Measurements from ENCODE around the gene CBFA2T3. TPM values are rescaled to one million over a fixed set of nuclear protein-coding genes. Genes with fewer than 3 reads are reported as not detected.
A peak's percentile ranks its signal among the peaks of the same experiment; 100 is the strongest.

Gene CBFA2T3
- total RNA-seq, 1 donor from 2014 or later, result 2.4 TPM

GRCh38 chr16:88915639-88916327, 61.2 kb downstream of the CBFA2T3 start:
- Mint-ChIP-seq H3K36me3 (ENCODE audit: low read depth, unreplicated experiment) (no peaks in the 10 kb centered on the region), H3K4me1 (ENCODE audit: low read depth, unreplicated experiment) (peaks cover 4% of the 10 kb centered on the region), H3K9me3 (ENCODE audit: unreplicated experiment) (peaks cover 5% of the 10 kb centered on the region), H3K4me3 (ENCODE audit: unreplicated experiment) (no peak overlapping the region), H3K27me3 (ENCODE audit: low read depth, unreplicated experiment) (peaks cover 27% of the 10 kb centered on the region), H3K27ac (ENCODE audit: unreplicated experiment) (no peak overlapping the region)
- FAIRE-seq (no peak), DNase-seq (ENCODE audit: low read depth) (no peak)
- Histone ChIP-seq H3K27me3 (ENCODE audit: insufficient read depth, low read length) (no peaks in the 10 kb centered on the region), H3K9me3 (ENCODE audit: insufficient read depth, low read depth, low read length) (no peaks in the 10 kb centered on the region), H4K20me1 (ENCODE audit: insufficient read depth, low read length) (no peaks in the 10 kb centered on the region), H3K36me3 (ENCODE audit: insufficient read depth, low read length) (no peaks in the 10 kb centered on the region), H3K27ac (ENCODE audit: low read depth, low read length) (no peak overlapping the region), H2AFZ (ENCODE audit: low read depth, low read length) (no peak overlapping the region), H3K4me2 (ENCODE audit: low read length) (no peak overlapping the region), H3K9ac (ENCODE audit: low read length) (no peak overlapping the region), H3K4me3 (ENCODE audit: insufficient read depth, low read depth, low read length) (no peak overlapping the region), H3K79me2 (ENCODE audit: insufficient read depth, low read length) (no peaks in the 10 kb centered on the region), H3K4me1 (ENCODE audit: insufficient read depth, low read length) (peaks cover 5% of the 10 kb centered on the region)
- TF ChIP-seq EZH2 (IDR thresholded peaks at IDR 0.05; ENCODE audit: insufficient read depth, low read length) (no peak), CTCF (IDR thresholded peaks at IDR 0.05; ENCODE audit: insufficient read depth, low read depth, low read length) (no peak)

GRCh38 chr16:88914750-88915368, 62.1 kb downstream of the CBFA2T3 start:
- H3K27me3 ChIP-seq (ENCODE audit: insufficient read depth, low read length), result no peaks in the 10 kb centered on the region
- no peaks in the 10 kb centered on the region for H4K20me1 ChIP-seq (ENCODE audit: insufficient read depth, low read length)
- peaks cover 3% of the 10 kb centered on the region for H3K4me1 ChIP-seq (ENCODE audit: insufficient read depth, low read length)
- Mint-ChIP-seq H3K27me3 (ENCODE audit: low read depth, unreplicated experiment) (peaks cover 33% of the 10 kb centered on the region), H3K27ac (ENCODE audit: unreplicated experiment) (no peak overlapping the region), H3K4me3 (ENCODE audit: unreplicated experiment) (no peak overlapping the region), H3K9me3 (ENCODE audit: unreplicated experiment) (peaks cover 5% of the 10 kb centered on the region), H3K36me3 (ENCODE audit: low read depth, unreplicated experiment) (no peaks in the 10 kb centered on the region), H3K4me1 (ENCODE audit: low read depth, unreplicated experiment) (peaks cover 4% of the 10 kb centered on the region)
- no peak for TF ChIP-seq CTCF (IDR thresholded peaks at IDR 0.05; ENCODE audit: insufficient read depth, low read depth, low read length)
- no peak for TF ChIP-seq EZH2 (IDR thresholded peaks at IDR 0.05; ENCODE audit: insufficient read depth, low read length)
- no peak overlapping the region for H2AFZ ChIP-seq (ENCODE audit: low read depth, low read length)
- no peak overlapping the region for H3K9ac ChIP-seq (ENCODE audit: low read length)
- no peaks in the 10 kb centered on the region for H3K36me3 ChIP-seq (ENCODE audit: insufficient read depth, low read length)
- DNase-seq (ENCODE audit: low read depth) (peak; percentile 27), FAIRE-seq (no peak)
- no peaks in the 10 kb centered on the region for H3K9me3 ChIP-seq (ENCODE audit: insufficient read depth, low read depth, low read length)
- no peak overlapping the region for H3K27ac ChIP-seq (ENCODE audit: low read depth, low read length)
- no peaks in the 10 kb centered on the region for H3K79me2 ChIP-seq (ENCODE audit: insufficient read depth, low read length)
- no peak overlapping the region for H3K4me3 ChIP-seq (ENCODE audit: insufficient read depth, low read depth, low read length)
- H3K4me2 ChIP-seq (ENCODE audit: low read length), result no peak overlapping the region

GRCh38 chr16:88913870-88914269, 63.1 kb downstream of the CBFA2T3 start:
- Histone ChIP-seq H4K20me1 (ENCODE audit: insufficient read depth, low read length) (no peaks in the 10 kb centered on the region), H2AFZ (ENCODE audit: low read depth, low read length) (no peak overlapping the region), H3K4me1 (ENCODE audit: insufficient read depth, low read length) (peaks cover 3% of the 10 kb centered on the region), H3K9ac (ENCODE audit: low read length) (no peak overlapping the region), H3K36me3 (ENCODE audit: insufficient read depth, low read length) (no peaks in the 10 kb centered on the region), H3K4me2 (ENCODE audit: low read length) (no peak overlapping the region), H3K9me3 (ENCODE audit: insufficient read depth, low read depth, low read length) (no peaks in the 10 kb centered on the region), H3K4me3 (ENCODE audit: insufficient read depth, low read depth, low read length) (no peak overlapping the region), H3K27ac (ENCODE audit: low read depth, low read length) (no peak overlapping the region), H3K79me2 (ENCODE audit: insufficient read depth, low read length) (no peaks in the 10 kb centered on the region), H3K27me3 (ENCODE audit: insufficient read depth, low read length) (no peaks in the 10 kb centered on the region)
- Mint-ChIP-seq H3K27me3 (ENCODE audit: low read depth, unreplicated experiment) (peaks cover 31% of the 10 kb centered on the region), H3K9me3 (ENCODE audit: unreplicated experiment) (peaks cover 5% of the 10 kb centered on the region), H3K36me3 (ENCODE audit: low read depth, unreplicated experiment) (no peaks in the 10 kb centered on the region), H3K4me1 (ENCODE audit: low read depth, unreplicated experiment) (peaks cover 4% of the 10 kb centered on the region), H3K4me3 (ENCODE audit: unreplicated experiment) (no peak overlapping the region), H3K27ac (ENCODE audit: unreplicated experiment) (no peak overlapping the region)
- DNase-seq (ENCODE audit: low read depth), result no peak
- FAIRE-seq, result no peak
- TF ChIP-seq EZH2 (IDR thresholded peaks at IDR 0.05; ENCODE audit: insufficient read depth, low read length), result no peak
- TF ChIP-seq CTCF (IDR thresholded peaks at IDR 0.05; ENCODE audit: insufficient read depth, low read depth, low read length), result no peak

Measured in astrocyte (in vitro differentiated cells and primary cell).